HG03280 (cell line): Measurements from ENCODE around the gene ERAL1.
"Not testable (repeated sequence)": the region's sequence is repeated elsewhere in the genome, so short reads cannot be mapped to it uniquely, and the experiment has no call there.

Experiments
- ATAC-seq: cut with Tn5 transposase; IDR thresholded peaks from one replicate; pipeline ENCODE4 v1.9.1; 2021; ENCODE audit warnings: mild to moderate bottlenecking, moderate library complexity; ENCODE audit not compliant: unreplicated experiment

Gene ERAL1

GRCh38 chr17:28878158-28878910, 23.5 kb downstream of the ERAL1 start:
- ATAC-seq: no peak

DNA sequence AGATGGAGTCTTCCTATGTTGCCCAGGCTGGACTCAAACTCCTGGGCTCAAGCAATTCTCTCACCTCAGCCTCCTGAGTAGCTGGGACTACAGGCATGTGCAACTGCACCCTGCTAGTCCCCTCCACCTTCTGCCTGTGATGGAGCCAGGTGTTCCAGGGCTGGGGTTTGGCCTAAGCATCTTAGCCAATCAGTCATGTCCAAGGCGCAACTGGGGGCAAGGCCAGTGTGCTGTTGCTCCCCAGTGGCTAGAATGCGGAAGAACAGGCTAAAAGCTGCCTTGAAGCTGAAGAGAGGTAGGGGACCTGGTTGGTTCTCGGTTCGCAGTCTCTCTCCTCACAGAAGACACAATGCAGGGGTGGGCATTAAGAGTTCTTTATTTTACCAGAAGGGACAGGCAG, 24.2 kb downstream of the ERAL1 start:
- ATAC-seq: no peak

DNA sequence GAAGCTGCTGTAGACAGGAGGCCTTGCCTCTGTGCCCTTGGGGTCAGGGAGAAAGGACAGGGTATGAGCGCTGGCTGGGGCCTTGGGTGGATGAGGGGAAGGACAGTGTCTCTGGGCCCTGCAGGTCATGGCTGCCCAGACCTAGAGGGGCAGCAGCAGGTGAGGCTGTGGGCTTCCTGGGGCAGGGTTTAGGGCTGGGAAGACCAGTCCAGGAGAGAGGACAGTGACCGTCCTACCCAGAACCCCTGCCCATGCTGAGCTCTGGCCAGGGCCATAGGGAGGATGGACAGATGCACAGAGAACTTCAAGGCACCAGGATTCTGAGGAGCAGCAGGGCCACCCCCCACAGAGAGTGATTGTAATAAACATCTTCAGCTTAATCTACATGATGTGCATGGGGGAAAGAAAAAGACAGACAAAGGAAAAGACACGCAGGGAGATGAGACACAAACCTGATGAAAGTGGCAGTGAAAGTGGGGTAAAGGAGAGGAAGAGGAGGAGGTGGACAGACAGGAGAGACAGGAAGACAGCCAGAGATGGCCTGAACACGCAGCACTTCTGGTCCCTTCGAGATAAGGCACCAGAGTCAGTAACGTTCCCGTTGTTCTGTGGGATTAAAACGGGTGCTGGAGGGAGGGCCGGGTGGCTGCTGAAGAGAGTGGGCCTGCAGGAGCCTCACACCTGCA, 25.2 kb downstream of the ERAL1 start:
- ATAC-seq: no peak

DNA sequence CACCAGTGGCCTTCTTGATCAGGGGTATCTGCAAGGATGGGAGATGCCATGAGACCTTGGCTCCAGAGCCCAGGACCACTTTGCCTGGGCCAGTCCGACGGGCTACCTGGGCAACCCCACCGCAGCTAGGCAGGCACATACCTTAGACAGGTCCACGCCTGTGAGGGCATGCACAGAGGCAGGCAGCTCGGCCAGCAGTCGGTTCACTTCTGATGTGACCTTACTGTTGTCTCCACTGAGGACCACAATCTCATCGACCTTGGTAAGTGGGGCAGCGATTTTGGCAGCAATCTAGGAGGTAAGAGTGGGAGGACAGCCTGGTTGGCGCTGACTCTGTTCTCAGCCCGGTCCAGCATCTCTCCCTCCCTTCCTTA, 25.7 kb downstream of the ERAL1 start:
- ATAC-seq: no peak

DNA sequence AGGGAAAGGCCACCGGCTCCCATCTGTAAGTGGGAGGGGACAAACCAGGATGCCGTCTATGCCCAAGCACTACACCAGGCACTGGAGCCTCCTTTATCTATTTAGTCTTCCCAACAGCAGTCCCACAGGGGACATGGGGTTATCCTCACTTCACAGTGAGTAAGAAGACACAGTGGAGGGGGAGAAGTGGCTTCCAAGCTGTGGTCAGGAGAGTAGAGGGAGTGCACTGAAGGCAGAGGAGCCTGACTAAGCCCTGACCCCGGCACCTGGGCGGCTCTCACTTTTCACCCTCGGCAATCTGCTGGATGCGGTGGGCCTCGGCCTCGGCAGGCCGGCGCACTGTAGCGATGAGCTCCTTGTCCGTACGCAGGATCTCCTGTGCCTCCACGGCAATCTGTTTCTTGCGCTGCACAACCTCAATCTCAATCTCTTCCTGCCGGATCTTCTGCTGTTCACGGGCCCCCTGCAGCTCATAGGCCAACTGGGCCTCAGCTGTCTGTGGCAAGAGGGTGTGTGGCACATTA, 26.8 kb downstream of the ERAL1 start:
- no peak for ATAC-seq

- ATAC-seq: no peak
These were observed 27.5 kb downstream of the ERAL1 start for GRCh38 chr17:28882154-28882895.

- no peak for ATAC-seq
These were observed 29.3 kb downstream of the ERAL1 start for GRCh38 chr17:28883967-28884702.

- ATAC-seq: no peak
These were observed 30.5 kb downstream of the ERAL1 start for GRCh38 chr17:28885363-28885762.

- ATAC-seq: no peak
These were observed 31.1 kb downstream of the ERAL1 start for GRCh38 chr17:28885951-28886350.

GRCh38 chr17:28887871-28888471, 33.2 kb downstream of the ERAL1 start:
- no peak for ATAC-seq

DNA sequence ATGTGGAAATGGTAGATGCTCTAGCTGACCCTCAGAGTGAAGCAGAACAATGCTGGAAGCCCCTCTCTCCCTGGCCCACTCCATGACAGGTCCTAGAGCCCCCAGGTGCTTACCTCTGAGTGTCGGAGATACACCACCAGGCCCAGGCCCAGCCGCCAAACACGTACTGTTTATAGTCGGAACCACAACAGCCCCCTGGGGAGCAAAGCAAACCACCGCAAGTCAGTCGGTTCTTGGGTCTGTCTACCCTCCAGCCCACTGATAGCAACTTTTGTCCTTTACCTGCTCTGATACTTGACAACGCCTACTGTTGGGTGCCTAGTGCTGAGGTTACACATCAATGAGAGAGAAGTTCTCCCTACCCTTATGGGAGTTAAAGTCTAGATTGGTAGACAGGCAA, 34.0 kb downstream of the ERAL1 start:
- ATAC-seq: no peak

DNA sequence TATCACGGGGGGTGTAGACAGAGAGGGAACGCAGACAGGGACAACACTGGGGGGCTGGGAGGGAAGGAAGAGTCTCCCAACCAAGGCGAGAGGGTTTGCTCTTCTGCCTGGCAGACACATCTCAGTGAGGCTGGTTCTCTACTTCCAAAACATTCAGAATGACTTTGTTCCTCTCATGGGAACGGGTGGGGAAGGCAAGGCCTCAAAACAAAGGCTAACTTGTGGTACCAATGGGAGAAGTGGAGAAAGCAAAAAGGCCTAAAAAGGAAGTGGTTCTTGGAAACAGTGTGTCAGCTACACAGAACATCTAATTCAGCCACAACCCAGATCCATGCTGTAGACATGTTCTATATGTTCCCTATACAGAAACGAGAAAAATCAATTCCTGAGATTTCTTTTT, 35.2 kb downstream of the ERAL1 start:
- no peak for ATAC-seq

GRCh38 chr17:28891201-28891600, 36.4 kb downstream of the ERAL1 start:
- ATAC-seq: no peak

DNA sequence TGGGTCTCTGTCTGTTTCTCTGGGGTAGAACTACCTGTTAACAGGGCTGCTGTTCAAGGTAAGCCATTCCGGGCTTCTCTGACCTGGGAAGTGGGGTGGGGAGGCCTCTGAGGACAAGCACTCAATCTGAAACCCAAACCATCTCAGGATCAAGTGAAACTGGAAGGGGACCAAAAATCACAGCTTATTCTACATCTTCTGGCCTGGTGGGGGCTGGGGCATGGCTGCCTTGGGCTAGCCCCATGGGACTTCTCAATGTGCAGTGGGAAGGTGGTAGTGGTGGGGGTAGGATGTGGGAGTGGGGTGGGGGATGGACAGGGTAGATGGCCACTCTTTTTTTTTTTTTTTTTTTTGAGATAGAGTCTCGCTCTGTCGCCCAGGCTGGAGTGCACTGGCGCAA, 37.2 kb downstream of the ERAL1 start:
- ATAC-seq: no peak

GRCh38 chr17:28893248-28894183, 38.7 kb downstream of the ERAL1 start:
- not testable (repeated sequence) for ATAC-seq

- ATAC-seq: no peak
These were observed 41.1 kb downstream of the ERAL1 start for GRCh38 chr17:28895794-28896447.

DNA sequence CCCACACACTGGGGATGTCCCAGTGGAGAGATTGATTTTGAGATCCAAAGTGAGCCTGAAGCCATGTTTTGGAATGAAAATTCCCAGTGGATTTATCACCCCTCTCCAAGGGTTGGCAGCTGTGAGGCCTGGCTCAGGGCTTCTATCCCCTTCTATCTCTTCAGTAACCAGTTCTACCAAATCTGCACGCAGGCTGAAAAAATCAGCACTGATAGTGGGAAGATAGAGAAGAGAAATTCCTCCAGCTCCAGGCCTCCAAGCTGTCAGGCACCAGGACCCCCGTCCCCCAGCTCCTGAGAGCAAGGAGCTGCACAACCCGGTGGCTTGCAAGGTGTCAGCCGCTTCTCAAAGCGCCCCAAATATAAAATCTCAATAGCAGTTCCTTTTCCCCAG, 41.7 kb downstream of the ERAL1 start:
- no peak for ATAC-seq

DNA sequence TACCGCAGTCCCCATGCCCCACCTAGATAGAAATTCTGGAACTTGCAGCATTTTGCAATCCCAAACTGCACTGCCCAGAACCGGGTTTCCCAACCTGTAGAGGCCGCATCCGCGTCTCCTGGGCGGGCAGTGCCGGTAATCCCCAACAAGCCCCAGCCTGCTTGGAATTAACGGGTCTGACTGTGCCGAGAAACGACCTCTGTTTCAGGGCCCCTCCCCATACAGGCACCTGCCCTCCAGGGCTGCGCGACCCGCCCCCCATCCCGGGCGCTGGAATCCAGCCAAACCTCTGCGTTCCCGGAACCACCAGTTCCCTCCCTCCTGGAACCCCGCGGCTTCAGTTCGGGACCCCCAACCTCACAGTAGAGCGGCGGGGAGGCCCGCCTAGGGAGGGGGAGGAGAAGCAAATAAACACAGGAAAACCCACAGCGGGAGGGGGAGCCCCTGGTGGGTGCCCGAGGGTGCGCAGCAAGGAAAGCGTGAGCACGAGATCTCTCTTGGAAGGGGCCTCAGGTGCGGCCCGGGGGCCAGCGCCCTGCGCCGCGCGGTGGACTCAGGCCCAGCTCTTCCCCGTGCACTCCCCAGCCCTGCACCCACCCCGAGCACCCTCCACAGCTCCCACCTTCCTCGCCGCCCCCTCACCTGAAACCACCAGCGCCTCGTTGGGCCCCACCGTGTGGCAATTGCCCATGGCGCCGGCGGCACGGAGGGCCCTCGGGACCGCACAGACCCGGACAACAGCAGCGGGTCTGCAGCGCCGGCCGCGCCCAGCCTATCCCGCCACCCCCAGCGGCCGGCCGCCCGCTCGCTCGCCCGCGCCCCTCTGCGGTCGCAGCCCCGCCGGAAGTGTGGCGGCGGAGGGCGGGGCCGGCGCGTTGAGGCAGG, 42.3 kb downstream of the ERAL1 start, which contains the start of gene FLOT2:
Gene FLOT2, minus strand, starts transcription at position 850 of the 885 bp plus-strand sequence. Its CDS starts 159 bp downstream, at position 691.
- no peak for ATAC-seq
